Neutrophil (primary cell): Measurements from ENCODE around the gene SPRED2.

ENCODE experiments used
- H3K27ac ChIP-seq: fragments of 200-600 bp; sonication (generic); 2 replicates; pipeline ENCODE4 v1.5.1; 2016; ENCODE audit warnings: mild to moderate bottlenecking, moderate library complexity
- H3K27me3 ChIP-seq: fragments of 200-600 bp; sonication (generic); 2 replicates; pipeline ENCODE4 v1.6.0; 2016; ENCODE audit warnings: mild to moderate bottlenecking
- H3K36me3 ChIP-seq: fragments of 200-600 bp; sonication (generic); 2 replicates; pipeline ENCODE4 v1.5.1; 2017
- H3K4me1 ChIP-seq, 2 experiments: fragments of 200-600 bp in 1 of 2; sonication (generic) in 1 of 2; 1 replicate in 1 of 2; 2 replicates in 1 of 2; pipeline versions ENCODE4 v1.5.1 to v1.6.1; 2013 to 2016; ENCODE audit warnings: low read depth in 1 of 2, low read length in 1 of 2, mild to moderate bottlenecking in 1 of 2, moderate library complexity in 1 of 2; ENCODE audit not compliant: control insufficient read depth in 1 of 2, insufficient read depth in 1 of 2
- H3K4me3 ChIP-seq, 2 experiments: fragments of 200-600 bp in 1 of 2; sonication (generic) in 1 of 2; 1 replicate in 1 of 2; 2 replicates in 1 of 2; pipeline ENCODE4 v1.5.1; 2013 to 2016; ENCODE audit warnings: low read depth in 1 of 2, low read length in 1 of 2, mild to moderate bottlenecking in 1 of 2, moderate library complexity in 1 of 2
- H3K9me3 ChIP-seq: fragments of 200-600 bp; sonication (generic); 2 replicates; pipeline ENCODE4 v1.5.1; 2016
- CTCF ChIP-seq: fragments of 200-600 bp; sonication (generic); IDR thresholded peaks from 2 replicates; pipeline ENCODE4 v1.5.1; 2016; ENCODE audit warnings: antibody characterized with exemption

SPRED2 gene

GRCh38 chr2:65416945-65417344, 15.5 kb downstream of the SPRED2 start:
- TF ChIP-seq CTCF = no peak
- H3K9me3 ChIP-seq = no peaks in the 10 kb centered on the region
- H3K27ac ChIP-seq = no peak overlapping the region
- peaks cover 7% of the 10 kb centered on the region for H3K27me3 ChIP-seq
- no peaks in the 10 kb centered on the region for H3K36me3 ChIP-seq
- no peak overlapping the region for H3K4me3 ChIP-seq
- H3K4me1 ChIP-seq = peaks cover 7 to 9% of the 10 kb centered on the region in 2 experiments

GRCh38 chr2:65416321-65416720, 16.1 kb downstream of the SPRED2 start:
- Histone ChIP-seq H3K9me3 (no peaks in the 10 kb centered on the region), H3K27me3 (peaks cover 2% of the 10 kb centered on the region), H3K36me3 (no peaks in the 10 kb centered on the region), H3K4me3 (no peak overlapping the region), H3K27ac (no peak overlapping the region), H3K4me1 (peaks cover 7 to 9% of the 10 kb centered on the region in 2 experiments)
- no peak for TF ChIP-seq CTCF

- H3K9me3 ChIP-seq = no peaks in the 10 kb centered on the region
- H3K27ac ChIP-seq = no peak overlapping the region
- TF ChIP-seq CTCF = no peak
- H3K4me1 ChIP-seq = no peaks in the 10 kb centered on the region
- H3K27me3 ChIP-seq = no peaks in the 10 kb centered on the region
- H3K36me3 ChIP-seq = no peaks in the 10 kb centered on the region
- H3K4me3 ChIP-seq = no peak overlapping the region
These were observed 17.3 kb downstream of the SPRED2 start for GRCh38 chr2:65415091-65415490.

- H3K4me1 ChIP-seq = no peaks in the 10 kb centered on the region
- no peak for TF ChIP-seq CTCF
- no peaks in the 10 kb centered on the region for H3K27me3 ChIP-seq
- no peak overlapping the region for H3K27ac ChIP-seq
- H3K9me3 ChIP-seq = no peaks in the 10 kb centered on the region
- H3K36me3 ChIP-seq = no peaks in the 10 kb centered on the region
- no peak overlapping the region for H3K4me3 ChIP-seq
These were observed 18.8 kb downstream of the SPRED2 start for GRCh38 chr2:65413610-65414009.

GRCh38 chr2:65413106-65413505, 19.3 kb downstream of the SPRED2 start:
- TF ChIP-seq CTCF = no peak
- Histone ChIP-seq H3K9me3 (no peaks in the 10 kb centered on the region), H3K4me3 (no peak overlapping the region), H3K27me3 (no peaks in the 10 kb centered on the region), H3K27ac (no peak overlapping the region), H3K4me1 (no peaks in the 10 kb centered on the region), H3K36me3 (no peaks in the 10 kb centered on the region)
